Uterus (tissue), 4 donors: ENCODE results near the gene CABP5. TPM values are rescaled to one million over a fixed set of nuclear protein-coding genes. Genes with fewer than 3 reads are reported as not detected.

Experiments
- DNase-seq, 2 donors: peaks; one replicate each; pipeline ENCODE4 v3.0.0-alpha.2; 2019 to 2020
- H3K27ac ChIP-seq, 2 donors: fragments of 200-600 bp; sonication (generic); 1 replicate in 1 of 2; 2 replicates in 1 of 2; pipeline ENCODE4 v1.5.1; 2016 to 2018
- H3K27me3 ChIP-seq, 2 donors: fragments of 200-600 bp; sonication (generic); one replicate each; pipeline ENCODE4 v1.5.1; 2018 to 2019; ENCODE audit warnings: control low read depth in 1 of 2
- H3K36me3 ChIP-seq, 2 donors: fragments of 200-600 bp; sonication (generic); one replicate each; pipeline ENCODE4 v1.5.1; 2019; ENCODE audit warnings: control low read depth in 1 of 2
- H3K4me1 ChIP-seq, 2 donors: fragments of 200-600 bp; sonication (generic); one replicate each; pipeline ENCODE4 v1.5.1; 2018 to 2019; ENCODE audit warnings: control low read depth in 1 of 2
- H3K4me3 ChIP-seq, 2 donors: fragments of 200-600 bp; sonication (generic); 1 replicate in 1 of 2; 2 replicates in 1 of 2; pipeline ENCODE4 v1.5.1; 2018 to 2019; ENCODE audit warnings: mild to moderate bottlenecking in 1 of 2
- H3K9me3 ChIP-seq, 2 donors: fragments of 200-600 bp; sonication (generic); one replicate each; pipeline ENCODE4 v1.5.1; 2019; ENCODE audit warnings: control low read depth in 1 of 2
- POLR2A ChIP-seq, 2 donors: fragments of 450-650 bp; IDR thresholded peaks; one replicate each; pipeline ENCODE4 v1.6.1; 2016; ENCODE audit warnings: antibody characterized with exemption in 2 of 2, mild to moderate bottlenecking in 1 of 2, moderate library complexity in 1 of 2
- intact Hi-C: fragments of 100-400 bp; cut with DNase I; formaldehyde crosslinking; loops from one replicate; pipeline ENCODE4 v1.15.1; 2023; ENCODE audit warnings: low total_unique reads
- total RNA-seq, 4 donors: library from RNA; depleted of rRNA in 3 of 4; stranded (reverse); fragments of >200 nt in 3 of 4; gene quantifications; one replicate each; pipeline versions ENCODE4 v1.1.0 to v1.2.4, GENCODE V29; 2014 to 2023
- TF ChIP-seq, protein P1 (sequence below), 4 experiments: fragments of 200-600 bp in 2 of 4; fragments of 450-650 bp in 2 of 4; sonication (generic) in 2 of 4; IDR thresholded peaks; one replicate each; pipeline ENCODE4 v1.5.1; 2016 to 2019; ENCODE audit warnings: antibody characterized with exemption in 4 of 4, mild to moderate bottlenecking in 2 of 4, moderate library complexity in 1 of 4
- donor health status: DM: yes; HTN: yes; CAD: no.

The CABP5 gene
- total RNA-seq, 4 donors from 2014 or later: not detected

DNA sequence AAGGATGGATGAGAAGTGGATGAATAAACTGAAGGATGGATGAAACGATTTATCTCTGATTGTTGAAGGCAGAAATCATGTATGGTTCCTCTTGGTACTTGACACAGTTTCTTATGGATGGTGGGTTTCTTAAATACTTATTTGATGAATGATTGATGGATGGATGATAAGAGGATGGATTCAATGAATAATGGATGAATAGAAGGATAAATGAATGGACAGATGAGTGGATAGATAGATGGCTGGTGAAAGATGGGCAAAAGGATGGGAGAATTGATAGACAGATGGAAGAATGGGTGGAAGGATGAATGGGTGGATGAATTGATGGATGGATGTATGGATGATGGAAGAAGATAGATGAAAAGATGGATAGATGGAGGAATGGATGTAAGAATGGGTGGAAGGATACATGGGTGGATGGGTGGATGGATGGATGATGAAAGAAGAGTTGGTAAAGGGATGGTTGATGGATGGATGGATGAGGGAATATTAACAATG lies 47.6 kb downstream of the CABP5 start:
- Histone ChIP-seq H3K27me3 (no peaks in the 10 kb centered on the region), H3K9me3 (no peaks in the 10 kb centered on the region), H3K4me3 (no peak overlapping the region), H3K36me3 (no peaks in the 10 kb centered on the region), H3K4me1 (no peaks in the 10 kb centered on the region), H3K27ac (no peak overlapping the region)
- no peak for TF ChIP-seq POLR2A (IDR thresholded peaks at IDR 0.05)
- TF ChIP-seq, protein P1, sequence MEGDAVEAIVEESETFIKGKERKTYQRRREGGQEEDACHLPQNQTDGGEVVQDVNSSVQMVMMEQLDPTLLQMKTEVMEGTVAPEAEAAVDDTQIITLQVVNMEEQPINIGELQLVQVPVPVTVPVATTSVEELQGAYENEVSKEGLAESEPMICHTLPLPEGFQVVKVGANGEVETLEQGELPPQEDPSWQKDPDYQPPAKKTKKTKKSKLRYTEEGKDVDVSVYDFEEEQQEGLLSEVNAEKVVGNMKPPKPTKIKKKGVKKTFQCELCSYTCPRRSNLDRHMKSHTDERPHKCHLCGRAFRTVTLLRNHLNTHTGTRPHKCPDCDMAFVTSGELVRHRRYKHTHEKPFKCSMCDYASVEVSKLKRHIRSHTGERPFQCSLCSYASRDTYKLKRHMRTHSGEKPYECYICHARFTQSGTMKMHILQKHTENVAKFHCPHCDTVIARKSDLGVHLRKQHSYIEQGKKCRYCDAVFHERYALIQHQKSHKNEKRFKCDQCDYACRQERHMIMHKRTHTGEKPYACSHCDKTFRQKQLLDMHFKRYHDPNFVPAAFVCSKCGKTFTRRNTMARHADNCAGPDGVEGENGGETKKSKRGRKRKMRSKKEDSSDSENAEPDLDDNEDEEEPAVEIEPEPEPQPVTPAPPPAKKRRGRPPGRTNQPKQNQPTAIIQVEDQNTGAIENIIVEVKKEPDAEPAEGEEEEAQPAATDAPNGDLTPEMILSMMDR (IDR thresholded peaks at IDR 0.05): no peak
- intact Hi-C loops: no loop called here
- no peak for DNase-seq

DNA sequence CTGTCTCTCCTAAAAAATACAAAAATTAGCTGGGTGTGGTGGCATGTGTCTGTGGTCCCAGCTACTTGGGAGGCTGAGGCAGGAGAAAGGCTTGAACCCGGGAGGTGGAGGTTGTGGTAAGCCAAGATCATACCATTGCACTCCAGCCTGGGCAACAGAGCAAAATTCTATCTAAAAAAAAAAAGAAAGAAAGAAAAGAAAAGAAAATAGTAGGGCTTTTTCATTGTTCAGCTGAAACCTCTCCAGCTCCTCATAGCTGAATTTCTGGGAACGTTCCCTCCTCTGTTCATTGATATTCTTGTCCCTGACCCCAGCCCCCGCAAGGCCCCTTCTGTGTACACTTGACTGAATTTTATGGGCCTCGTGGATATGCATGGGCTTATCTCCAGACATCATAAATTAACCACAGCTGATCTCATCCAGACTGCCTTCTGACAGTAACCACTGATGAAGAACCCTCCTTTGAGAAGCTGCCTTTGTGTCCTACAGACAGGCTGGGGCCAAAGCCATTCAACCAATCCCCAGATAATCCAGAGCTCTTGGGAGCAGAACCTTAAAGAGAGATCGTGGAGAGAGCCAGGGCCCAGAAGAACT lies 49.6 kb downstream of the CABP5 start, which contains the start of gene ELSPBP1:
ELSPBP1 (plus strand) TSS at position 424 of the 594 bp plus-strand sequence. CDS start 14,036 bp downstream, outside the sequence.
- Histone ChIP-seq H3K9me3 (no peaks in the 10 kb centered on the region), H3K36me3 (no peaks in the 10 kb centered on the region), H3K4me1 (no peaks in the 10 kb centered on the region), H3K4me3 (no peak within 1 kb of the TSS), H3K27ac (no peak within 1 kb of the TSS), H3K27me3 (no peaks in the 10 kb centered on the region)
- intact Hi-C loops: no loop called here
- TF ChIP-seq, protein P1 (IDR thresholded peaks at IDR 0.05): no peak
- TF ChIP-seq POLR2A (IDR thresholded peaks at IDR 0.05): no peak
- DNase-seq: no peak

DNA sequence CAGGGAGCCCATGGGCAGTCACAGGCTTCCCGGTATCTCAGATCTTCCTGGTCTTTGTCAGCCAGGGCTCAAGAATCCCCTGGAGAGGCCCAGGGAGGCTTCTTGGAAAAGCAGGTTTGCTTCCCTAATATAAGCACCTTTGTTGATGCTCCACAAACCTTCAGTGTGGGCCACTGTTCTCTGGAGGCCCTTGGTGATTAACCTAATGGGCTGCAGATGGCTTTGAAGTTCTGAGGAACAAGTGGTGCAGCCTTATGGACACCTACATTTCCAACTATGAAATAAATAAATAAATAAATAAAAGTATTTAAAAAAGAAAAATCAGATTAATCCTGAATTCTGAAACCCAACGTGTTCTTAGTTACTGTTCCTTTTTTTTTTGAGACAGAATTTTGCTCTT lies 51.8 kb downstream of the CABP5 start, which contains the start of gene BSPH1:
BSPH1 (minus strand) TSS at position 101 of the 400 bp plus-strand sequence; CDS start at position 12, 89 bp downstream.
- H3K27me3 ChIP-seq: no peaks in the 10 kb centered on the region
- no peaks in the 10 kb centered on the region for H3K36me3 ChIP-seq
- no peak within 1 kb of the TSS for H3K27ac ChIP-seq
- no peak within 1 kb of the TSS for H3K4me3 ChIP-seq
- no peaks in the 10 kb centered on the region for H3K4me1 ChIP-seq
- no peaks in the 10 kb centered on the region for H3K9me3 ChIP-seq
- no peak for DNase-seq
- intact Hi-C loops: no loop called here
- TF ChIP-seq, protein P1 (IDR thresholded peaks at IDR 0.05): no peak
- TF ChIP-seq POLR2A (IDR thresholded peaks at IDR 0.05): no peak

DNA sequence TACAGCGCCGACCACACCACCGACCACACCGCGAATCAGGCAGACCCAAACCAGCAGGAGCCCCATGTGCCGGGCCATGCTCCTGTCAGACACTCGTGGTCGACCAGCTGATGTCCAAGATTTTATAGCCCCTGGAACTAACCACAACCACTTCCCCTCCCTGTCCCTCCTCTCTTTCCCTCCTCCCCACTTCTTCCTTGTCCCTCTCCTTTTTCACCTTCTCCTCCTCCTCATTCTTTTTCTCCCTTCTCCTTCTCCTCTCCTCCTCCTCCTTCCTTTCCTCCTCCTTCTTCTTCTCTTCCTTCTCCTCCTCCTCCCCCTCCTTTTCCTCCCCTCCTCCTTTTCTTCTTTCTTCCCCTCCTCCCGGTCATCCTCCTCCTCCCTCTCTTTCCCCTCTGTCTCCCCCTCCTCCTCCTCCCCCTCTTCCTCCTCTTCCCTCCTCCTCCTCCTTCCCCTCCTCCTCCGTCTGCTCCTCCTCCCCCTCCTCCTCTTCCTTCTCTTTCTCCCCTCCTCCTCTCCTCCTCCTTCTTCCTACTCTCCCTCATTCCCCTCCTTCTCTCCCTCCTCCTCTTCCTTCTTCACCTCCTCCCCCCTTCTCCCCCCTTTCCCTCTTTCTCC lies 52.6 kb downstream of the CABP5 start:
- TF ChIP-seq, protein P1 (IDR thresholded peaks at IDR 0.05): no peak
- Histone ChIP-seq H3K4me1 (no peaks in the 10 kb centered on the region), H3K27ac (no peak overlapping the region), H3K36me3 (no peaks in the 10 kb centered on the region), H3K9me3 (no peaks in the 10 kb centered on the region), H3K4me3 (no peak overlapping the region), H3K27me3 (no peaks in the 10 kb centered on the region)
- intact Hi-C loops: no loop called here
- DNase-seq: no peak

Other genes with a start within 250 kb of the CABP5 start
- not detected for gene TPRX1, start 239.5 kb downstream of the CABP5 start, total RNA-seq
- gene CRX, start 222.1 kb downstream of the CABP5 start, total RNA-seq: not detected
- not detected for gene TPRX2, start 184.8 kb downstream of the CABP5 start, total RNA-seq
- gene SULT2A1, start 157.8 kb downstream of the CABP5 start, total RNA-seq: not detected
- gene BSPH1, start 51.9 kb downstream of the CABP5 start, total RNA-seq: not detected
- gene ELSPBP1, start 49.4 kb downstream of the CABP5 start, total RNA-seq: not detected
- 10 to 100 TPM in 1 of 4 donors, 1 to 10 TPM in 3; 2.1 to 15.6 (median 5.3) TPM for gene PLA2G4C, start 66.7 kb upstream of the CABP5 start, total RNA-seq
- gene LIG1, start 126.3 kb upstream of the CABP5 start, total RNA-seq: 10 to 100 TPM in 3 of 4 donors, 1 to 10 TPM in 1; 5.9 to 96.1 (median 28.1) TPM
- gene ZSWIM9, start 126.6 kb upstream of the CABP5 start, total RNA-seq: 10 to 100 TPM in 1 of 4 donors, 1 to 10 TPM in 2, under 1 TPM in 1; 0.59 to 13.2 (median 4.2) TPM
- 10 to 100 TPM; 18.8 to 80.2 (median 53.0) TPM for gene CARD8, start 211.8 kb upstream of the CABP5 start, total RNA-seq
- 10 to 100 TPM in 1 of 4 donors, 1 to 10 TPM in 1, under 1 TPM in 1, not detected in 1; under 0.01 to 15.3 (median 2.0) TPM for gene ZNF114, start 226.0 kb upstream of the CABP5 start, total RNA-seq